ENCODE measurements around the gene S1PR5.
A peak's percentile ranks its signal among the peaks of the same experiment; 100 is the strongest.
"Not testable (repeated sequence)": the region's sequence is repeated elsewhere in the genome, so short reads cannot be mapped to it uniquely, and the experiment has no call there.

The S1PR5 gene

GRCh38 chr19:10517361-10517759 lies at the start of gene S1PR5:
TSS of gene S1PR5 (minus strand) at chr19:10517447. CDS start at chr19:10515011, 2,436 bp downstream.
- DNase-seq, result peak; percentile 34

GRCh38 chr19:10566658-10567410 lies 49.6 kb upstream of the S1PR5 start:
- peak; percentile 84 for DNase-seq

- no peak for DNase-seq
These were observed 49.1 kb upstream of the S1PR5 start for GRCh38 chr19:10566408-10566657.

GRCh38 chr19:10565567-10566407 lies 48.5 kb upstream of the S1PR5 start, which contains the start of gene KRI1:
TSS of gene KRI1 (minus strand) at chr19:10566010. CDS start at chr19:10565999, 11 bp downstream.
- peak; percentile 100 for DNase-seq

- peak; percentile 69 for DNase-seq
These were observed 47.9 kb upstream of the S1PR5 start for GRCh38 chr19:10565028-10565566.

- DNase-seq, result no peak
These were observed 45.4 kb upstream of the S1PR5 start for GRCh38 chr19:10562609-10563008.

- no peak for DNase-seq
These were observed 42.9 kb upstream of the S1PR5 start for GRCh38 chr19:10560154-10560553.

GRCh38 chr19:10557603-10558197 lies 40.5 kb upstream of the S1PR5 start:
- no peak for DNase-seq

GRCh38 chr19:10555610-10555973 lies 38.3 kb upstream of the S1PR5 start:
- no peak for DNase-seq

GRCh38 chr19:10554760-10555609 lies 37.7 kb upstream of the S1PR5 start:
- no peak for DNase-seq

- DNase-seq, result peak; percentile 80
These were observed 36.7 kb upstream of the S1PR5 start for GRCh38 chr19:10553943-10554381.

GRCh38 chr19:10553087-10553667 lies 35.9 kb upstream of the S1PR5 start:
- no peak for DNase-seq

GRCh38 chr19:10552510-10553053 lies 35.3 kb upstream of the S1PR5 start:
- peak; percentile 30 for DNase-seq

- peak; percentile 62 for DNase-seq
These were observed 34.6 kb upstream of the S1PR5 start for GRCh38 chr19:10551698-10552301.

- DNase-seq, result not testable (repeated sequence)
These were observed 33.8 kb upstream of the S1PR5 start for GRCh38 chr19:10551006-10551405.

GRCh38 chr19:10550336-10550735 lies 33.1 kb upstream of the S1PR5 start:
- DNase-seq, result no peak

- no peak for DNase-seq
These were observed 32.5 kb upstream of the S1PR5 start for GRCh38 chr19:10549733-10550132.

GRCh38 chr19:10548746-10549276 lies 31.6 kb upstream of the S1PR5 start:
- DNase-seq, result no peak

- no peak for DNase-seq
These were observed 29.6 kb upstream of the S1PR5 start for GRCh38 chr19:10546817-10547216.

- peak; percentile 28 for DNase-seq
These were observed 27.6 kb upstream of the S1PR5 start for GRCh38 chr19:10544753-10545251.

GRCh38 chr19:10544242-10544752 lies 27.1 kb upstream of the S1PR5 start:
- DNase-seq, result peak; percentile 32

Measured in CD4-positive, alpha-beta T cell treated with Interleukin-10 for 1 hour (primary cell).